ENCODE measurements around the gene SMPD2.

SMPD2 gene

GRCh38 chr6:109488001-109488400, 47.5 kb downstream of the SMPD2 start:
- DNase-seq = no peak

- DNase-seq = no peak
Measured at GRCh38 chr6:109490713-109491112, 50.2 kb downstream of the SMPD2 start.

GRCh38 chr6:109491207-109491938, 50.8 kb downstream of the SMPD2 start:
- no peak for DNase-seq
